ENCODE results near the gene BCL2L11. TPM values are rescaled to one million over a fixed set of nuclear protein-coding genes. Genes with fewer than 3 reads are reported as not detected.

BCL2L11 gene
- total RNA-seq, 1 experiment from 2014 or later = 21.2 TPM

- no CpG with 5 or more reads among the region's 9 CpGs for WGBS (ENCODE audit: extremely low coverage, insufficient read length, low lambda C conversion rate)
- Histone ChIP-seq H4K8ac (replicated peaks; ENCODE audit: insufficient read length, low read depth, low read length) (no peak overlapping the region), H3K79me2 (ENCODE audit: insufficient read depth, low read length) (no peaks in the 10 kb centered on the region), H3K9ac (ENCODE audit: extremely low read depth, insufficient read length, low read length) (no peak overlapping the region), H3K14ac (ENCODE audit: insufficient read depth, low read length) (no peak overlapping the region), H3K9me3 (ENCODE audit: control insufficient read depth, low read depth, low read length) (no peaks in the 10 kb centered on the region), H2BK15ac (ENCODE audit: low read depth, low read length) (no peak overlapping the region), H3K79me1 (ENCODE audit: insufficient read depth, low read depth, low read length, poor library complexity, severe bottlenecking) (no peaks in the 10 kb centered on the region), H2AFZ (ENCODE audit: low read length) (no peak overlapping the region), H2BK20ac (ENCODE audit: low read depth, low read length, poor library complexity, severe bottlenecking) (no peak overlapping the region), H2BK5ac (ENCODE audit: insufficient read length, low read length) (no peak overlapping the region), H3K18ac (ENCODE audit: insufficient read length, low read depth, low read length) (no peak overlapping the region), H3T11ph (ENCODE audit: low read length) (no peak overlapping the region), H4K91ac (ENCODE audit: insufficient read length, low read depth, low read length) (no peak overlapping the region), H3K23ac (ENCODE audit: insufficient read length, low read depth, low read length) (no peak overlapping the region), H2BK12ac (ENCODE audit: insufficient read length, low read depth, low read length) (no peak overlapping the region), H3K23me2 (ENCODE audit: insufficient read length, low read depth, low read length, poor library complexity, severe bottlenecking) (no peaks in the 10 kb centered on the region), H2BK120ac (ENCODE audit: low read depth, low read length, poor library complexity, severe bottlenecking) (no peak overlapping the region), H3K4me1 (ENCODE audit: insufficient read depth, low read length) (peaks cover 7% of the 10 kb centered on the region), H3K27ac (ENCODE audit: insufficient read length, low read depth, low read length) (no peak overlapping the region), H3K56ac (ENCODE audit: insufficient read length, low read depth, low read length) (no peak overlapping the region), H2AK5ac (ENCODE audit: insufficient read length, low read length) (no peak overlapping the region), H3K27me3 (ENCODE audit: insufficient read depth, low read length) (no peaks in the 10 kb centered on the region), H4K20me1 (ENCODE audit: control insufficient read depth, insufficient read depth, insufficient read length) (no peaks in the 10 kb centered on the region), H3K4ac (ENCODE audit: low read depth, low read length) (no peak overlapping the region), H4K5ac (ENCODE audit: insufficient read length, low read depth, low read length) (no peak overlapping the region), H3K4me2 (ENCODE audit: insufficient read depth, insufficient read length, low read length) (no peak overlapping the region)
- H3K27me3 Mint-ChIP-seq (ENCODE audit: low read depth) = no peaks in the 10 kb centered on the region; the same call in 1 of the 2 replicates
- DNase-seq = peak; percentile 17
- H3K4me1 Mint-ChIP-seq = peaks cover 45 to 48% of the 10 kb centered on the region in 2 experiments
- no peak overlapping the region for H3K27ac Mint-ChIP-seq
- TF ChIP-seq, protein P1, sequence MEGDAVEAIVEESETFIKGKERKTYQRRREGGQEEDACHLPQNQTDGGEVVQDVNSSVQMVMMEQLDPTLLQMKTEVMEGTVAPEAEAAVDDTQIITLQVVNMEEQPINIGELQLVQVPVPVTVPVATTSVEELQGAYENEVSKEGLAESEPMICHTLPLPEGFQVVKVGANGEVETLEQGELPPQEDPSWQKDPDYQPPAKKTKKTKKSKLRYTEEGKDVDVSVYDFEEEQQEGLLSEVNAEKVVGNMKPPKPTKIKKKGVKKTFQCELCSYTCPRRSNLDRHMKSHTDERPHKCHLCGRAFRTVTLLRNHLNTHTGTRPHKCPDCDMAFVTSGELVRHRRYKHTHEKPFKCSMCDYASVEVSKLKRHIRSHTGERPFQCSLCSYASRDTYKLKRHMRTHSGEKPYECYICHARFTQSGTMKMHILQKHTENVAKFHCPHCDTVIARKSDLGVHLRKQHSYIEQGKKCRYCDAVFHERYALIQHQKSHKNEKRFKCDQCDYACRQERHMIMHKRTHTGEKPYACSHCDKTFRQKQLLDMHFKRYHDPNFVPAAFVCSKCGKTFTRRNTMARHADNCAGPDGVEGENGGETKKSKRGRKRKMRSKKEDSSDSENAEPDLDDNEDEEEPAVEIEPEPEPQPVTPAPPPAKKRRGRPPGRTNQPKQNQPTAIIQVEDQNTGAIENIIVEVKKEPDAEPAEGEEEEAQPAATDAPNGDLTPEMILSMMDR (conservative IDR thresholded peaks at IDR 0.05) = no peak
- H3K4me3 Mint-ChIP-seq = no peak overlapping the region
- H3K9me3 Mint-ChIP-seq = no peaks in the 10 kb centered on the region
- H3K36me3 Mint-ChIP-seq (ENCODE audit: insufficient read depth in 1 of 3, low read depth in 3 of 3) = peaks cover 12 to 30% (median 25%) of the 10 kb centered on the region in 3 experiments; a peak in 6 of 7 replicates
These were observed 46.6 kb downstream of the BCL2L11 start for GRCh38 chr2:111167076-111167862.

Measured in H9 (cell line).